Esophagus muscularis mucosa (tissue), 3 donors: Measurements from ENCODE around the gene EFR3B.

Experiments used
- POLR2A ChIP-seq: fragments of 450-650 bp; IDR thresholded peaks from one replicate; pipeline ENCODE4 v1.6.1; 2017; ENCODE audit warnings: antibody characterized with exemption, moderate library complexity, mild to moderate bottlenecking, low read depth
- TF ChIP-seq, protein P1 (sequence below), 3 experiments: fragments of 200-600 bp in 2 of 3; fragments of 450-650 bp in 1 of 3; sonication (generic) in 2 of 3; IDR thresholded peaks; one replicate each; pipeline ENCODE4 v1.5.1; 2017 to 2019; ENCODE audit warnings: antibody characterized with exemption in 3 of 3, mild to moderate bottlenecking in 2 of 3, moderate library complexity in 1 of 3

DNA sequence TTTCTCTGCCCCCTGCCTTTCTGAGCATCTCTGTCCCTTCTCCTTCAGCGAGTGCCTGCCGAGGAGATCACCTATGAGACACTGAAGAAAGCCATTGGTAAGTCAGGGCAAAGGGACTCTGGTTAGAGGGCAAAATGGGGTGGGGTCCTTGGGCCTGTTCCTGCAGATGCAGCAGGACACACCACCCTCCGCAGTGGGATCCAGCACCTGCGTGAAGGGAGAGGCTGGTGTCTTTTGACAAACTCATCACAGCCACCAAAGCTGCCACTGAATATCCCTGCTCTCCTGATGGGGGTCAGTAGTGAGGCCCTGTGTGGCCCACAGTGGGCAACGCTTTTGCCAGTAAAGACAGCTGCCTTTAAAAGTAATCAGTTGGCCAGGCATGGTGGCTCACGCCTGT is 107.8 kb downstream of the EFR3B start:
- no peak for TF ChIP-seq POLR2A
- TF ChIP-seq, protein P1, sequence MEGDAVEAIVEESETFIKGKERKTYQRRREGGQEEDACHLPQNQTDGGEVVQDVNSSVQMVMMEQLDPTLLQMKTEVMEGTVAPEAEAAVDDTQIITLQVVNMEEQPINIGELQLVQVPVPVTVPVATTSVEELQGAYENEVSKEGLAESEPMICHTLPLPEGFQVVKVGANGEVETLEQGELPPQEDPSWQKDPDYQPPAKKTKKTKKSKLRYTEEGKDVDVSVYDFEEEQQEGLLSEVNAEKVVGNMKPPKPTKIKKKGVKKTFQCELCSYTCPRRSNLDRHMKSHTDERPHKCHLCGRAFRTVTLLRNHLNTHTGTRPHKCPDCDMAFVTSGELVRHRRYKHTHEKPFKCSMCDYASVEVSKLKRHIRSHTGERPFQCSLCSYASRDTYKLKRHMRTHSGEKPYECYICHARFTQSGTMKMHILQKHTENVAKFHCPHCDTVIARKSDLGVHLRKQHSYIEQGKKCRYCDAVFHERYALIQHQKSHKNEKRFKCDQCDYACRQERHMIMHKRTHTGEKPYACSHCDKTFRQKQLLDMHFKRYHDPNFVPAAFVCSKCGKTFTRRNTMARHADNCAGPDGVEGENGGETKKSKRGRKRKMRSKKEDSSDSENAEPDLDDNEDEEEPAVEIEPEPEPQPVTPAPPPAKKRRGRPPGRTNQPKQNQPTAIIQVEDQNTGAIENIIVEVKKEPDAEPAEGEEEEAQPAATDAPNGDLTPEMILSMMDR (IDR thresholded peaks at IDR 0.05) = no peak
